ENCODE measurements around the gene DCDC1.

GRCh38 chr11:30837252-30837651, 532.3 kb downstream of the DCDC1 start:
- TF ChIP-seq CTCF (conservative IDR thresholded peaks at IDR 0.05; ENCODE audit: low read length), result no peak
- TF ChIP-seq EZH2phosphoT487 (IDR thresholded peaks at IDR 0.05; ENCODE audit: borderline replicate concordance, low read depth, low read length), result no peak
